H7 (cell line): ENCODE data around the gene MED29. TPM values are rescaled to one million over a fixed set of nuclear protein-coding genes. Genes with fewer than 3 reads are reported as not detected.

Experiments
- DNase-seq: peaks from one replicate; pipeline ENCODE4 v3.0.0; 2012
- H3K27me3 ChIP-seq: 2 replicates; pipeline ENCODE4 v1.6.0; 2011; ENCODE audit warnings: mild to moderate bottlenecking, low read length; ENCODE audit not compliant: control insufficient read depth, insufficient read depth
- H3K36me3 ChIP-seq: replicated peaks from 2 replicates; pipeline ENCODE4 v1.5.1; 2011; ENCODE audit warnings: low read length; ENCODE audit not compliant: control insufficient read depth, insufficient read depth
- H3K4me3 ChIP-seq: 2 replicates; pipeline ENCODE4 v1.5.1; 2011; ENCODE audit warnings: low read depth, mild to moderate bottlenecking, control low read depth, low read length, moderate library complexity; ENCODE audit not compliant: insufficient read depth
- total RNA-seq: library from RNA; depleted of rRNA; stranded (reverse); fragments of >200 nt; shearing (Covaris generic); gene quantifications from 2 replicates; pipeline ENCODE4 v1.2.3, GENCODE V29; 2014

Gene MED29
- total RNA-seq, 1 experiment from 2014 or later: 41.6 TPM

GRCh38 chr19:39380521-39381502 lies 10.4 kb upstream of the MED29 start:
- Histone ChIP-seq H3K4me3 (no peak overlapping the region), H3K36me3 (peaks cover 62% of the 10 kb centered on the region), H3K27me3 (no peaks in the 10 kb centered on the region)
- peak; percentile 36 for DNase-seq

- DNase-seq: no peak
- Histone ChIP-seq H3K27me3 (no peaks in the 10 kb centered on the region), H3K4me3 (no peak overlapping the region), H3K36me3 (peaks cover 52% of the 10 kb centered on the region)
These were observed 9.1 kb upstream of the MED29 start for GRCh38 chr19:39381910-39382611.

DNA sequence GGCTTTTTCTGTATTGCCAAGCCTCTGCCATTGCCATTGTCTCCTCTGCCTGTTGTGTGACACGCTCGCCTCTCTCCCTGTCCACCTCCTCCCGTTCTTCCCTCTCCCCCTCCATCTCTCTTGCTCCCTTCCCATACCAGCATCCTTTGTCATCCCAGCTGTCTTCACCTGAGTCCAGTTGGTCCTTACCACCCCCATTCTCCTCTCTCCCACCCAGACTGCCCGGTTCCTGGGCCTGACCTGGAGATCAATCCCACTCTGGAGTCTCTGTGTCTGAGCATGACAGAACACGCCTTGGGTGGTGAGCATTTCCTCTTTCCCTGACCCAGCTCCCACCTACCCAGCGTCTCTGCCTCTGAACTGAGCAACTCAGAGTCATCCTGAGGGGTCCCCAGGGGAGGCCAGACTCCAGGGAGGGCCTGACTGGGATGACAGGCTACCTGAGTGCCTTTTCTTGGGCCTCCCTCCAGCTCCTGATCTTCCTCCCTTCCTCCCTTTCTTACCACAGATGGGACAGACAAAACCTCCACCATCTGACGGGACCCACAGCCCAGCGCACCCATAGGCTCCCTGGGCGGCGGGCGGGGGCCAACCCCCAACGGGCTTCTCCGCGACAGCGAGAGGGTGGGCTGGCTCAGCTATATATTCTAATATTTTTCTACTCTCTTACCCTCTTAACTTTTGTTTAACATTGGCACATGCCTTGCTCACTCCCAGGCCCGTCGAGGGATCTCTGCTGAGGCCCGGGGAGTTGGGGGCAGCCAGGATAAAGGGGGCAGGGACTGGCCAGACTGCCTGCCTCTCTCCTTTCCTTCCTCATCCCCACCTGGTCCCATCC lies 8.0 kb upstream of the MED29 start:
- Histone ChIP-seq H3K36me3 (peaks cover 45% of the 10 kb centered on the region), H3K27me3 (no peaks in the 10 kb centered on the region), H3K4me3 (no peak overlapping the region)
- peak; percentile 37 for DNase-seq

DNA sequence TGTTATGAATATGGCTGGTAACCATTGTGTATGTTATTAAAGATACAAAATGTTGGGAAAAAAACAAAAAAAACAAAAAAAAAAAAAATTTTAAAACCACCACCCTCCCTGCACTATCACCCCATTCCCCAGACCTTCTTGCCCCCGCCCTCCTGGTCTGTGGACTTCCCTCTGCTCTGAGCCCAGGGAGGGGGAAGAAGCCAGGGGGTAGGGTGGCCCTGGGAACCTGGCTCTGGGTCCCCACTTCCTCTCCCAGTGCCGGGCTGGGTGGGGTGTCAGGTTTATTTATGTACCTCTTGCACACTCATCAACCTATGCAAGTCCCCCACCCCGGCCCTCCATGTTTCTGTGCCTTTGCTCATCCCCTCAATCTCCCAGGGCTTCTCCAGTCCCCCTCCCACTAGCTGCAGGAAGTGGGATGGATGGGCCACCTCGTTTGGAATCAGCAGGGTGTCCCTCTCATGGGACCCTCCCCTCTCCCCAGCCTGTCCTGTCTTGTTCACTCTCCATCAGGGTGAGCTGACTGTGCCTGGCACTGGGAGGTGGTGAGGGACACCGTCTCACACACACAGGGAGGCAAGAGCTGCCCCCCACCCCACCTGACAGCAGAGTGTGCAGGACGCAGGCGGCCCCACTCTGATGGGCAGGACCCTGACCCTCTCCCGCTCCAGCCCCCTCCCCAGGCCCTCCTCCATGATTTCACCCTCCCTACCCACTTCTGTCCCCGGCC lies 6.2 kb upstream of the MED29 start:
- H3K36me3 ChIP-seq: peaks cover 40% of the 10 kb centered on the region

GRCh38 chr19:39385629-39386411 lies 5.4 kb upstream of the MED29 start:
- Histone ChIP-seq H3K27me3 (no peaks in the 10 kb centered on the region), H3K36me3 (peaks cover 35% of the 10 kb centered on the region), H3K4me3 (no peak overlapping the region)
- DNase-seq: peak; percentile 55

More for the DNA sequence above, 6.2 kb upstream of the MED29 start:
- DNase-seq: peak; percentile 76
- Histone ChIP-seq H3K4me3 (no peak overlapping the region), H3K27me3 (no peaks in the 10 kb centered on the region)

DNA sequence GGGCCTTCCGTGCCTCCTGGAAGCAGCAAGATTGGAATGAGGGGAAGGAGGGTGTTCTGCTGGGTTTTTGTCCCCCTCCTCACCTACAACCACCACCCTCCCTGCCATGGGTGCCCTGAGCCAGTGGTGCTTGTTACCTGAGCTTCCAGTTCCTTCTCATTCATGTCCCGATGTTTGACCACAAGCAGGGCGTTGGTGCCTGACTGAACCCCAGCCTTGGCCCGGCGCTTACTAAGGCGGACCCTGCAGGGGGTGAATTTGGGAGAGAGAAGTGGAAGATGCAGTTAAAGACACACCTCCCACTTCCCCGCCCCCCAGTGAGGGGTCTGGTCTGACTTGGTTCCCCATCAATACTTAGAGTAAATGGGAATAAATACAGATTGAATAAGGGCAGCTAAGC lies 4.6 kb upstream of the MED29 start:
- H3K27me3 ChIP-seq: no peaks in the 10 kb centered on the region
- peak; percentile 36 for DNase-seq
- H3K36me3 ChIP-seq: peaks cover 29% of the 10 kb centered on the region
- H3K4me3 ChIP-seq: no peak overlapping the region

DNA sequence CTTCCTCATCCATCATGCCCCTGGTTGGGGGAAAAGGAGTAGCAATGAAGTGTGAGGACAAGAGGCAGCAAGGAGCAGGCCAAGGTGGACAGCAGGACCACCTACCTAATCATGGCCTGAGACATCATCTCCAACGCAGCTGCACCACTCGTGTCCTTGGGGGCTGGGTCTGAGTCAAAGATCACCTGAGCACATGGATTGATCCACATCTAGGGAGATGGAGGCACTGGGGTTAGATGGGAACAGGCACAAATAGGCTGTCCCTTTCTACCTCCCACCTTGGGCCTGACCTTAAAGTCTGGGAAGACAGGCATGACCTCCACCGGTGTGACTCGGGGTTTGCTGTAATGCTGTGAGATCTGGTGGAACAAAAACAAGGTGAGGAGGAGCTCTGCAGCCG lies 2.5 kb upstream of the MED29 start:
- Histone ChIP-seq H3K27me3 (no peaks in the 10 kb centered on the region), H3K4me3 (no peak overlapping the region), H3K36me3 (peaks cover 20% of the 10 kb centered on the region)
- no peak for DNase-seq

DNA sequence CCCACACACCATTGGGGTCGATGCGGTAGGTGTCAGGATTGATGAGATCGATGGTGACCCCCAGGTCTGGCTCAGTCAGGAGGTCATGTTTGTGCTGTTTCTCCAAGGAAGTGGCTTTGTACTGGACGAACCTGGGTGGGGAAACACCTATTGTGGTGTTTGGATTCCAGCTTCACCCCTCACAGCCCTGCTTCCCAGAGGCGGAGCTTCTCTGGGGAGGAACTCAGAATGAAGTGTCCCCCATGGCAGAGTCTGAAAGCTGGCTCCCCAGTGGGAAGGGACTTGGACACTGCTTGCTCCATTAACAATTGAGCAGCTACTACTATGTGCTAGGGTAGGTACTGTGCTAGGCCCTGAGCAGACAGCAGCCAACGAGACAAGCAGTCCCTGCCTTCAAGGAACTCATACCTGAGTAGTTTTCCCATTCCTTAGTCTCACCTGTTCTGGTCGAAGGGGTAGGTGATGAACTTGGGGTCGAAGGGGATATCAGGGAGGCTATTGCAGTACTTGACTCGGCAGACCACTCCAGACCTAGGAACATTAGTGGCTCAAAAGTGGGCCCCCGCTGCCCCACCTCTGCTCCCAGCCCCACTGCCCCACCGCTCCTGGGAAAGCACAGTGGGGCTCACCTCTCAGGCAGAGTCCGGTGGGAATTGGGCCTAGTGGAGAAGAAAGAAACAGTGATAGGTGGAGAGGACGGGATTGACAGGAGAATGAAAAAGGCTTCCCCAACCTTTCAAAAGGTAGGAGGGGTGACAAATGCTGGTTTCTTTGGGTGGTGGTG lies 1.4 kb upstream of the MED29 start:
- H3K4me3 ChIP-seq: peak overlapping the region; percentile 76
- H3K36me3 ChIP-seq: peaks cover 21% of the 10 kb centered on the region
- no peaks in the 10 kb centered on the region for H3K27me3 ChIP-seq
- no peak for DNase-seq

GRCh38 chr19:39390451-39390750 lies 777 bp upstream of the MED29 start:
- no peak for DNase-seq
- Histone ChIP-seq H3K36me3 (peaks cover 22% of the 10 kb centered on the region), H3K27me3 (no peaks in the 10 kb centered on the region), H3K4me3 (peak overlapping the region; percentile 76)

- no peak overlapping the region for H3K4me3 ChIP-seq
- H3K27me3 ChIP-seq: no peaks in the 10 kb centered on the region
- peak; percentile 97 for DNase-seq
- peaks cover 12% of the 10 kb centered on the region for H3K36me3 ChIP-seq
These were observed 6.5 kb downstream of the MED29 start for GRCh38 chr19:39397360-39398296.

DNA sequence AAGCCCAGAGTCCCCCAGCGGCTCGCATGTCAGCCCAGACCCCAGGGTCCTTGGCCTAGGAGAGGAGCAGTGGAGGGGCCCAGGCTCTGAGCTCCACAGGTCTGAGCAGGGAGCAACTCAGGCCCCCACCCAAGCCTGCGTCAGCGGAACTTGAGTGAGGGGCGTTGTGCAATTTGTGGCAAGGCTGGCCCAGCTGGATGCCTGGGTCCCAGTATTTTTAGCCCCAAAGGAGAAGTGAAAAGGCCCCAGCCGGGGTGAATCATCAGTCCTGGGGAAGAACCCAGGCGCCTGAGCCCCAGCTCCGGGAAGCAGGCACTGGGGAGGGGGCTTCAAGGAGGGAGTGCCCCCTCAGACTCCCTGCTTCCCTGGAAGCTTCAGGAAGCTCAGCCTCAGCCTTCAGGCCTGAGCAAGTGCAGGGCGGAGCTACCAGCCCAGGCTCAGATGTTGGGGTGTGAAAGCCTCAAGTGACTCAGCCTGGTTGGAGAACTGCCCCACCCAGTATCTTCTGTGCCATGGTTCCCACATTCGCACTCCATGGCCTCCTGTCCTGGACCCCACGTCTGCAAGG lies 7.2 kb downstream of the MED29 start:
- DNase-seq: no peak
- no peak overlapping the region for H3K4me3 ChIP-seq
- peaks cover 11% of the 10 kb centered on the region for H3K36me3 ChIP-seq
- H3K27me3 ChIP-seq: no peaks in the 10 kb centered on the region

GRCh38 chr19:39399668-39400050 lies 8.5 kb downstream of the MED29 start:
- Histone ChIP-seq H3K36me3 (peaks cover 4% of the 10 kb centered on the region), H3K4me3 (no peak overlapping the region), H3K27me3 (no peaks in the 10 kb centered on the region)
- DNase-seq: no peak
